HuH-7.5 (cell line): ENCODE measurements around the gene SEC31A.
"Not testable (repeated sequence)": the region's sequence is repeated elsewhere in the genome, so short reads cannot be mapped to it uniquely, and the experiment has no call there.

ENCODE experiments used
- DNase-seq: peaks from one replicate; pipeline ENCODE4 v3.0.0; 2011; ENCODE audit warnings: low spot score

SEC31A gene, protein sequence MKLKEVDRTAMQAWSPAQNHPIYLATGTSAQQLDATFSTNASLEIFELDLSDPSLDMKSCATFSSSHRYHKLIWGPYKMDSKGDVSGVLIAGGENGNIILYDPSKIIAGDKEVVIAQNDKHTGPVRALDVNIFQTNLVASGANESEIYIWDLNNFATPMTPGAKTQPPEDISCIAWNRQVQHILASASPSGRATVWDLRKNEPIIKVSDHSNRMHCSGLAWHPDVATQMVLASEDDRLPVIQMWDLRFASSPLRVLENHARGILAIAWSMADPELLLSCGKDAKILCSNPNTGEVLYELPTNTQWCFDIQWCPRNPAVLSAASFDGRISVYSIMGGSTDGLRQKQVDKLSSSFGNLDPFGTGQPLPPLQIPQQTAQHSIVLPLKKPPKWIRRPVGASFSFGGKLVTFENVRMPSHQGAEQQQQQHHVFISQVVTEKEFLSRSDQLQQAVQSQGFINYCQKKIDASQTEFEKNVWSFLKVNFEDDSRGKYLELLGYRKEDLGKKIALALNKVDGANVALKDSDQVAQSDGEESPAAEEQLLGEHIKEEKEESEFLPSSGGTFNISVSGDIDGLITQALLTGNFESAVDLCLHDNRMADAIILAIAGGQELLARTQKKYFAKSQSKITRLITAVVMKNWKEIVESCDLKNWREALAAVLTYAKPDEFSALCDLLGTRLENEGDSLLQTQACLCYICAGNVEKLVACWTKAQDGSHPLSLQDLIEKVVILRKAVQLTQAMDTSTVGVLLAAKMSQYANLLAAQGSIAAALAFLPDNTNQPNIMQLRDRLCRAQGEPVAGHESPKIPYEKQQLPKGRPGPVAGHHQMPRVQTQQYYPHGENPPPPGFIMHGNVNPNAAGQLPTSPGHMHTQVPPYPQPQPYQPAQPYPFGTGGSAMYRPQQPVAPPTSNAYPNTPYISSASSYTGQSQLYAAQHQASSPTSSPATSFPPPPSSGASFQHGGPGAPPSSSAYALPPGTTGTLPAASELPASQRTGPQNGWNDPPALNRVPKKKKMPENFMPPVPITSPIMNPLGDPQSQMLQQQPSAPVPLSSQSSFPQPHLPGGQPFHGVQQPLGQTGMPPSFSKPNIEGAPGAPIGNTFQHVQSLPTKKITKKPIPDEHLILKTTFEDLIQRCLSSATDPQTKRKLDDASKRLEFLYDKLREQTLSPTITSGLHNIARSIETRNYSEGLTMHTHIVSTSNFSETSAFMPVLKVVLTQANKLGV

DNA sequence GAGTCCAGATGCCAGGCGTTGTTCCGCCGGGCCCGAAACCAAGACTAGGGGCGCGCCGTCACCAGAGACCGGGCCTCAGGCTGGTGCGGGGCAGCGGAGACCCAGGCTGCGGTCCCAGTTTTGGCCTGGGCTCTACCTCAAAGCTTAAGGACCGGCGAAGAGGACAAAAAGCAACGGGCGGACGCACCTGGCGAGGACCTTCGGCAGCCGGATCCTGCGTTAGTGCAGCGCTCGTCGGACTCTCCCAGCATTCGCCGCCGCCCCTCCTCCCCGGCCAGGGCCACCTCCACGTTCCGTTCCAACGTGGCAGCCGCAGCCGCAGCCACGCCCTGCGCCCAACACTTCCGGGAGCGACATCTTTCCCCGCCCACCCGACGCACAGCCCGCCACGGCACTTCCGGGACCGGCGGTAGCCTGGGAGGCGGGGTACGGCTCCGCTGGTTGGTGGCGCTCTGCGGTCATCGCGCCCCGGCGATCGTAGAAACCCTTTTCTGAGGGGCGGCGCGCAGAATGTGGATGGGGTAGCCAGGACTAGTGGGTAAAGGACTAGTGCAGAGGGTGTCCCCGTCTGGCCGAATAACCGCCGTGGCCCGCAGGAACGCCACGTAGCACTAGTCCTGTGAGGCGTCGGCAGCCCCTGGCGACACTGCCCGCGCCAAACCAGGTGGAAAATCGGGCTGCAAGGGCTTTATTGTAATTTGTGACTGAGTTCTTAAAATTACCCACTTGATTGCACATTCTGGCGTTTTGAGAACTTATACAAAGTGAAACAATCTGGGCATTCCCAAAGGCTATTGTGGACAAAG lies at the start of gene SEC31A:
Gene SEC31A, minus strand, starts transcription at position 253 of the 806 bp plus-strand sequence. CDS start 9,217 bp downstream, outside the sequence.
- DNase-seq: peak; percentile 67

DNA sequence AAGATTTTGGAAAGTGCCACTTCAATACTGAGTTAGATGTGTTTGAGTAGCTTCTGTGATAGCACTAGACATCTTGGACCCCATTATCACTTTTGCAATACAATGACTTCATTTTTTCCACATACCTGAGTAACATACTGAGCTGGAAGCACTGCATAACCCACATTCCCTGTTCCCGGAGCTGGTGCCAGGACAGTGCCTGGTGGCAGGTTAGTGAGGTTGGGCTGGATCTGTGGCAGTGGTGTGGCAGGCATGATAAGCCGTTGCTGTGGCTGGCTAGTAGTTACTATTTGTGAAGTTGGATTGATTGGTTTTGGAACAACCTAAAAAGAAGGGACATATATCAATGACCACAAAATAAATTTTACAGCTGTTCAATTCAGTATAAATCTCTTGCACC lies 48.5 kb upstream of the SEC31A start:
- DNase-seq: no peak

DNA sequence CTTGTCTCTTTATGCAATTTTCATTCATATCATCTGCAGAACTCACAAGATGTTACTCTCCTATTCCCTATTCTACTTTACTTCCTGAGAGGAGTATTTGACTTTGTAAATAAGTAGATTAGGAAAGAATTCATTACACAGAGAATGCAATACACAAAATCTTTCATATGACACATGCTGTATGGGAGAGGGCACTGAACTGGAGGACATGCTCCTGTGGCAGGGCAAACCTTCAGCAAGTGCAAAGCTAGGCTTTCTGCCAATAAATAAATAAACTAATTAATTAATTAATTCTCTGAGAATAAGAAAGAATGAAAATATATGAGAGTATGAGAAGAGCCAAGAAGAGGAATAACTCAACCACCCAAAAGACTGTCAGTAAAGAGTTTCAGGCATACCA lies 43.5 kb upstream of the SEC31A start:
- no peak for DNase-seq

DNA sequence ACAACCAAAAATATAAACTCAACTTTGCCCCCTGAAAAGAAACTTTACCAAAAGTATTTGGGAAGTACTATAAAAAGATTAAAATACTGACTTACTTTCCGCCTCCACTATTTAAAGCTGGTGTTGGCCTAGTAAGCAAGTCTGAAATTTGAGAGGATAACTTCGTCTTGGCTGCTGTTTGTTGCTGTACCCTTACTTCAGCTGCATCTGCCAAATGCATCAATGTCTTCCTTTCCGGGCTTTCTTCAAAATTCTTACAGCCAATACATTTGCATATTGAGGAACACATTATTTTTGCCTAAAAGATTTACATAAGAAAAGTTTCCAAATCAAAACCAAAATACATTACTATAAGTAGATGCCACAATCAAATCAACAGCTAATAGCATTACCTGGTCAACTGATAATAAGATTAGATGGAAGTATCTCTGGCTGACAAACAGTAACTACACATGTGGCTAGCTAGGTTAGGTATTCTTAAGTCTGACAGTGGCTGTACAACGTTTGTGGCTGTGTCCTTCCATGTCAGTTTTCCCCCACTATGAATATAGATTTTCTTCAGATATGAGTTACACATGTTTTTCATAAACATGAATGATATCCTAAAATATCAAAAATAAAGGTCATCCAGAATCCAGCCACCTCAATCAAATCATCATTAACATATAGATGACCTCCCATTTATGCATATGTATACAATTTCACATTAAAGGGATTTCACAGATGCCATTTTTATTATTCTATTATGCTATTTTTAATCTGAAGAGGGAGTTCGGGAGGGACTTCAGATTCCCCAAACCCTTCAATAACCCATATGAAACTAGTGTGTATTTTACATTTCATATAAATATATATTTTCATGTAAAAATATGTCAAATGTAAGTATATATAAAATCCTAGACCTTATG lies 40.1 kb upstream of the SEC31A start:
- DNase-seq: no peak

DNA sequence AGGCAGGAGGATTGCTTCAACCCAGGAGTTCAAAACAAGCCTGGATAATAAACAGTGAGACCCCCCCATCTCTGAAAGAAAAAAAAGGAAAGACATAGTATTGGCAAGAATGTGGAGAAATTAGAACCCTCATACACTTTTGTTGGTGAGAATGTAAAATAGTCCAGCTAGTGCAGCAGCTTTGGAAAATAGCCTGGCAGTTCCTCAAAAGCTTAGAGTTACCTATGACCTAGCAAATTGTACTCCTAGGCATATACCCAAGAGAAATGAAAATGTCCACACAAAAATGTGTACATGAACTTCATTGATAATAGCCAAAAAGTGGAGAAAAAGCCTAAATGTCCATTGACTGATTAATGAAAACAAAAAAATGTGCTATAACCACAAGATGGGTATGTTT lies 30.8 kb upstream of the SEC31A start:
- no peak for DNase-seq

DNA sequence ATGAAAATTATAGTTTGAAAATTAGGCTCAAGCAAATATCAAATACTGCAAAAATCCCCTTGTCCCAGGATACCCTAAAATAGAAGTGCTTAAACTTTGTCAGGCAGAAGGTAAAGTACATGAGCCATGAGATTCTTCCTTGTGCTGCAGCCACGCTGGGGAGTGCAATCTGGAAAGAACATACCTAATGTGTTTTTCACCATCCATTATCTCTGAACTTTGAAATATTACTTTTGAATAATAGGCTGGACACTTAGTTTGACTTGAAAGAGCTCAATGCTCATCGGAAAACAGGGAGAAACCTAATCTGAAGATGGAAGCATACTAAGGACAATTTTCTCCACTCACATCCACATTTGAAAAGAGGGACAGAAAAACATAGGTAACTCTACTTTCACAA lies 28.4 kb upstream of the SEC31A start:
- DNase-seq: no peak

DNA sequence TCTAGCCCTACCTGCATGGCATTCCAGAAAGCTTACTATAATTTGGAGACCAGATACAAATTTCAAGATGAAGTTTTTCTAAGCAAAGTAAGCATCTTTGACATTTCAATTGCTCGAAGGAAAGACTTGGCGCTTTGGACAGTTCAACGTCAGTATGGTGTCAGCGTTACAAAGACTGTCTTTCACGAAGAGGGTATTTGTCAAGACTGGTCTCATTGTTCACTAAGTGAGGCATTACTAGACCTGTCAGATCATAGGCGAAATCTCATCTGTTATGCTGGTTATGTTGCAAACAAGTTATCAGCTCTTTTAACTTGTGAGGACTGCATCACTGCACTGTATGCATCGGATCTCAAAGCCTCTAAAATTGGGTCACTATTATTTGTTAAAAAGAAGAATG lies 27.1 kb upstream of the SEC31A start:
- no peak for DNase-seq

DNA sequence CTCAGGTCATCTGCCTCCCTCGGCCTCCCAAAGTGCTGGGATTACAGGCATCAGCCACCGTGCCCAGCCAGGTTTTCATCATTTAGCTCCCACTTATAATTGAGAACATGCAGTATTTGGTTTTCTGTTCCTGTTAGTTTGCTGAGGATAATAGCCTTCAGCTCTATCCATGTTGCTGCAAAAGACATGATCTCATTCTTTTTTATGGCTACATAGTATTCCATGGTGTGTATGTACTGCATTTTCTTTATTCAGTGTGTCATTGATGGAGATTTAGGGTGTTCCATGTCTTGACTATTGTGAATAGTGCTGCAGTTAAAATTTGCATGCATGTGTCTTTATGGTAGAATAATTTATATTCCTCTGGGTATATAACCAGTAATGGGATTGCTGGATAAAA lies 23.0 kb upstream of the SEC31A start:
- not testable (repeated sequence) for DNase-seq

DNA sequence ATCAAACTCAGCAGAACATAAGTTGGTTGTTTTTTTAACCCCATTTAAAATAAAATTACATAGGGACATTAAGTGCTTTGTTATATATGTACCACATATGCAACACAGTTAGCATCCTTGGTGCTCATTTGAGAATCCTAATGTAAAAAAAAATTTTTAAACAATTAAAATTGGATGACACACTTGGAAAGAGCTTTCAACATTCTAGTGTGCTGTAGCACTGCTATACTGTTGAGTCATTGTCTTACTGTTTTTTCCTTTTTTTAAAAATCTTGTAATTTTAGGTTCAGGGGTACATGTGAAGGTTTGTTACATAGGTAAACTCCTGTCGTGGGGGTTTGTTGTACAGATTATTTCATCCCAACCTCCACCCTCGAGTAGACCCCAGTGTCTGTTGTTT lies 22.4 kb upstream of the SEC31A start:
- no peak for DNase-seq

DNA sequence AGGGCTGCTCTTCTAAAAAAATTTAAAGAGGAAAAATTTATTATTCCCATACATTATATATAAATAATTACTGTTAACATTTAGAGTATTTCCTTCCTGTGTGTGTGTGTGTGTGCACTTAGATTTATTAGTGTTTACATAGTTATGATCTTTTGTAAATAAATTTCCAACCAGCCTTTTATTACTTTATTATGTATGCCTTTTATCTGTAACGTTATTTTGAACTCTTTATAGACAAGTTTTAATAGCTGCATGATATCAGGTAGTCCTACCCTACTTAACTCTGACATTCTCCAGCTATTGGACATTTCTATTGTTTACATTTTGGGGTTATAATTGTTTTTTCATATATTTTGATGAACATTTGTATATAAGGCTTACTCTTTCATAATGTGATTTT lies 18.4 kb upstream of the SEC31A start:
- DNase-seq: no peak

DNA sequence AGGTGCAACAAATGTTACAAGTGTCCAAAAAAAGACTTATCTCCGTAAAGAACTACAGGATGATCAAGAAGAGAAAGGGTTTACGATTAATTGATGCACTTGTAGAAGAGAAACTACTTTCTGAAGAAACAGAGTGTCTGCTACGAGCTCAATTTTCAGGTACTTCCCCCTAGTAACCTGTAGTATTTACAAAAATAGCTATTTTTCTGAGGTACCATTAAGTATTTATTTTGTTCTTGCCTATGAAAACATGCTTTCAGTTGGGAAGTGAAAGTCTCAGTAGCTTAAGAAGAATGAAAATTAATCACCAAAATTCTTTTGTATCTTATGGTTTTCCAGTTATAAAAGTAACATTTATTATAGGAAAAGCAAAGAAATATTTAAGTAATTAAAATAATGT lies 15.5 kb upstream of the SEC31A start:
- no peak for DNase-seq

DNA sequence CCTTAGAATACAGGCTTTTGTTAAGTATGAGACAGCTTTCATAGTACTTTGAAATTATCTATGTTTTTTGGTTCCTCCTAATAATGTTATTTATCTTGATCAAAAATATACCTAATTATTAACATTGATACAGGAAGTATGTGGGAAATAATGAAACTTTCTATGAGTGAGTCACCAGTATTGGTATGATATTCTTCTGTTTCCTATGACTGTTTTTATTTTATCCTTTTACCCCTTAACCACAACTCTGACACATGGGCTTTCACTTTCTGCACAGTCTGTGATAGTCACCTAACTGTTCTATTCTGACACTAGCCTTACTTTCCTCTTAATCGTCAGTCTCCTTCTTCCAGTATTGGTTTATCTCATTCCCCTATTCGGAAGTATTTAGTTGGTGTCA lies 14.3 kb upstream of the SEC31A start:
- DNase-seq: no peak

DNA sequence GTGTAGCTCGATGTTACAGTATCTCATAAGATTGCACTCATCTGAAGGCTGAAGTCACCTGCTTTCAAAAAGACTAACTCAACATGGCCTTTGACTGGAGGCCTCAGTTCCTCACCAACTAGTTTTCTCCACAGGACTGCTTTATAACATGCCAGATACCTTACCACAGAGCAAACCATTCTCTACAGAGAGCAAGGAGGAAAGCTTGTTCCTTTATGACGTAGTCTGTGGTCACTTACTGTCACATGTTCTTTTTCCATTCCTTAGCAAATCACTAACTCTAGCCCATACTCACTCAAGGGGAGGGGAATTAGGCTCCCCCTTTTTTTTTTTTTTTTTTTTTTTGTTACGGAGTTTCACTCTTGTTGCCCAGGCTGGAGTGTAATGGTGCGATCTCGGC lies 12.8 kb upstream of the SEC31A start:
- DNase-seq: no peak

DNA sequence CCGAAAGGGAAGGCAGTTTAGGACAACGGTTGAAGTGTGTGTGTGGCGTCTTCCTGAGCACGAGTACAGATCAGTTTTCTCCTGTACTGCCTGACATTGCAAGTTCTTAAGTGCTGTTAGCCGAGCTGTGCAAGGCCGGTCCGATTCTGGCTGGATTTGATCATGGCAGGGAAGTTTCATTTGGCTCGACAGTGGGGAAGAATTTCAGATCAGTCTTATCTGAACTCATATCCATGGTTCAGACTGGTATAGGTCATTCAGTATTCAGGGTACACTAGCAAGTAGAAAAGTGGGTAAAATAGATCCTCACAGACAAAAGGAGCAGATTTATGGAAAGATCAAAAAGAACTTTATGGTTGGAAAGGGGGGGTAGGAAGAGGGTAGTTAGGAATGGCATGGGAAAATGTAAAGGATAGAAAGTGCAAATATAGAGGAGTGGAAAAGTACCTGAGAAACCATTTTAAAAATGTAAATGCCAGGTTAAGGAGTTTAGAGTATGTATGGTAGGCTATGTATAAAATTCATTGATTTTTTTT lies 10.3 kb upstream of the SEC31A start:
- DNase-seq: no peak

DNA sequence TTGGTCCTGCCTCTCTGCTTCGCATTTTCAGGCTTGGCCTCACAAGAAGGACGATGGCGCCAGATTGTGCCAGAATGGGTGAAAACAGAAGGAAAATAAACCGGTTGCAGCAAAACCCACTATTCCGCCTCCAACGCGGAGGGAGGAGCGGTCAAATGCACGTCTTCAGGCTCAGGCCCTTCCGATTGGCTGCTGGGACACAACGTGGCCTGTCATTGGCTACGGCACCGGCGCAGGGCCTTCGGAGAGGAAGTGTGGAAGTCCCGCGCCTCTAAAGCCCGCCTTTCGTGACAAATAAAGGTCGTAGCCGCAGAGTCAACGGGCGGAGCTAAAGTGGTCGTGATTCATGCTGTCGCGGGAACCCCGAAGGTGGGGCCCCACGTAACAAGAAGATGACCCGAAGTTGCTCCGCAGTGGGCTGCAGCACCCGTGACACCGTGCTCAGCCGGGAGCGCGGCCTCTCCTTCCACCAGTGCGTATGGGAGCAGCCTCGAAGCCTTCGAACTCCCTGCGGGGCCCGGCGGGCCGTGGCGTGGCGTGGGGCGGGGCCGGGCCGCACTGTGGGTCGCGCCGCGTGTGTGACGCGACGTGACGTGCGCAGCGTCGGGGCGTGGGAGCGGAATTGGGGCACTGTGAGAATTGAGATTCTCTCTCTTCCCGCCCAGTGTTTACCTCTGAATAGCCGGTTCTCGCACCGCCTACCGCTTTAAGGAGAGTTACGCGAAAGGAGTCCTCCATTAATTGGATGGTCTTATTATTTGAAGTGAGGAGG lies 9.6 kb upstream of the SEC31A start, which contains the start of gene THAP9:
Gene THAP9, plus strand, starts transcription at position 325 of the 772 bp plus-strand sequence. Its CDS starts 68 bp downstream, at position 393.
- DNase-seq: peak; percentile 81

DNA sequence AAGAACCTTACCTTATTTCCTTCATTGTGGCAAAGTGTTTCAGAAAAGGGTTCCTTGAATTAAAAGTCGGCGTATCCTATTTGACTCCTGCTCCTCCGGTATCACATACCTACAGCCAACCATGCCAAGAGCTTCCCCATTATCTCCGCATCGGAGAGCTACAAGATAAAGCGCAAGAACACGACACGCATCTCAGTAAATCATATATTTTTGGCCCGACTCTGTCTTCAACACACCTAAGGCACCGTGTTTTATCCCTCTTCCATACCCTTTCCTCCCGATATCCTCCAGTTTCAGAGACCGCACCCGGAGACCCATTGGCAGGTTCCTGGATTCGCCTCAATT lies 9.1 kb upstream of the SEC31A start:
- DNase-seq: no peak

DNA sequence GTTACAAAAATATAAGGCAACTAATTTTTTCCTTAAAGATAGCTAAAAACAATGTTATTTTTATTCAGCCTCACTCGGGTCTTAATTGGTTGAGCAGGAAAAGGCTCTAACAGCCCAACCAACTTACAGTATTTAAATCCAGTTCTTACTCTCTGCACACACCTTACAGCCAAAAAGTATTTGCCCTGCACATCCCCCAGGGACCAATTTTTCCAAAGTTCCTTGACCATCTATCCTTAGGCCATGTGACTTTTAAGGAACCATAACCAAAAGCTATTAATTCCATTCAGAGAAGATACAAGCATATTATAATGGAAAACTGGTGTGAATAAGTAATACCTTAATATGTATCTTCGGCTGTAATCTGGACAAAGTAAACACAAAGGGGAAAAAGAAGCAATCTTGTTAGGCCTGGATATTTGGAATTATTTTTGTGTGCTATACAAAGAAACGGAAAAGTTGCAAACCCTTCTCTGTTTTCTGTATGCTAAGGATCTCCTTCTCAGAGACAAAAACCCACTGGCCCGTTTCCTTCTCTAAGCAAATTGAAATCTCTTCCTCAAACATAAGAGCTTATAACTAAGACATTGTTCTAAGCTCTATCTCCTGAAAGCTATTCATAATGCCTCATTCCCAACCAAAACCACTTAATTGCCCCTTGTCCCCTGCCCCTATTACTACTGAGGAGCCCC lies 8.6 kb upstream of the SEC31A start:
- DNase-seq: no peak

DNA sequence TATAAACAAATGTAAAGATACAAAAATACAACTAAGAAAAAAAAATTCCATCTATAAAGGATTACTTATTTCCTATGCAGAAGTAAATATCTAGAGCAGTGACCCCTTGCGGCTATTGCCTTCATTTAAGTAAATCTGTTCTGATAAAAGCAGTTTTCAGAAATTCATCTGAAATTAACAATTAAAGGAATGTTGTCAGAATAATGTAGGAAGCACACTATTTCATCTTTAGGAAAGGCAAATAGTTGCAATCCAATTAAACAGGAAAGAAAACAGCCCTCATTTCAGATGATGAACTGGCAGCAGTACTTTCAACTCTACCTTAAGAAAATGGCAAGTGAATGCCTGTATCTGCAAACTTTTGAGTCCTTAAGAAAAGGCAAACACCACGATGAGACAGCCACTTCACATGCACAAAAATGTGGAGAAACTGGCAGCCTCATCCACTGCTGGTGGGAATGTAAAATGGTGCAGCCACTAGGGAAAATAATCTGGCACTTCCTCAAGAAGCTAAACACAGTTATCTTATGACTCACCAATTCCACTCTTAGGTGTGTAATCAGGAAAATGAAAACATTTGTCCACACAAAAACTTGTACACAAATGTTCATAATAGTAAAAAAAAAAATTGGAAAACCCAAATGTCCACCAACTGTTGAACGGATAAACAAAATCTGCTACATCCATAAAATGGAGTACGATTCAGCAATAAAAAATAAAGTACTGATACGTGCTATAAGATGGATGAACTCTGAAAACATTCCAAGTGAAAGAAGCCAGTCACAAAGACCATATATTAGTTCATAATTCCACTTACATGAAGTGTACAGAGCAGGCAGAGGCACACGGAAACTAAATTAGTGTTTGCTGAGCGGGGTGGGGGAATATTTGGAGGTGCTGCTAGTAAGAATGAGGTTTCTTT lies 7.6 kb upstream of the SEC31A start:
- no peak for DNase-seq
